Fibroblast of skin of left quadriceps (primary cell): ENCODE results near the gene SHROOM3.
"Not testable (repeated sequence)": the region's sequence is repeated elsewhere in the genome, so short reads cannot be mapped to it uniquely, and the experiment has no call there.

Experiments used
- DNase-seq, 2 experiments: peaks; one replicate each; pipeline ENCODE4 v3.0.0-alpha.2; 2013; ENCODE audit warnings: low read depth in 2 of 2

Gene SHROOM3

GRCh38 chr4:76434901-76435527 lies at the start of gene SHROOM3:
SHROOM3 (plus strand) TSS chr4:76435229; CDS start chr4:76436053, 824 bp downstream.
- no peak for DNase-seq

- no peak for DNase-seq
Measured at GRCh38 chr4:76385974-76386373, 49.1 kb upstream of the SHROOM3 start.

DNA sequence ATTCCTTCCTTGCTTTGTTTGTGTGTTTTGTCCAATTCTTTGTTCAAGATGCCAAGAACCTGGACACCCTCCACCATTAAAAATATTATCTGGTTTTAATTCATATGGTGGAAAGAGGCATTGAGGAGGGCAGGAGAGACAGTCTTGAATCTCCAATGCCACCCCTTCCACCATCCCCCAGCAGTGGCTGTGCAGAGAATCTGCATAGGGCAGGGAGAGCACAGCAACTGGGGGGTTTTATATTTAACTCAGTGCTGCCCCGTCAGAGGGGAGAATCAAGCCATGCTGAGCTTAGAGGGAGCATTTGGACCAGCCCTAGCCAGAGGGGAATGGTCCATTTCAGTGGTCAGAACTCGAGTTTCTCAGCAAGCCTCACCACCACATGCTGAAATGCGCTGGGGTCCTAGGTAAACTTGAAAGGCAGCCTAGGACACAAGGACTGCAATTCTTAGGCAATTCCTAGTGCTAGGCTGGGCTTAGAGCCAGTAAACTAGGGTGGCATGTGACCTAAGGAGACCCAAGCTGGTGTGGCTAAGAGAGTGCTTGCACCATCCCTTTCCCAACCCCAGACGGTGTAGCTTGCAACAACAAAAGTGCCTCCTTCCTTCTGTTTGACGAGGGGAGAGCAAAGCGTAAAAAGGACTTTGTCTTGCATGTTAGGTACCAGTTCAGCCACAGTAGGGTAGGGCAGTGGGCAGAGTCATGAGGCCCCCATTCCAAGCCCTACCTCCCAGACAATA lies 48.3 kb upstream of the SHROOM3 start:
- no peak for DNase-seq

GRCh38 chr4:76388160-76388908 lies 46.7 kb upstream of the SHROOM3 start:
- no peak for DNase-seq

DNA sequence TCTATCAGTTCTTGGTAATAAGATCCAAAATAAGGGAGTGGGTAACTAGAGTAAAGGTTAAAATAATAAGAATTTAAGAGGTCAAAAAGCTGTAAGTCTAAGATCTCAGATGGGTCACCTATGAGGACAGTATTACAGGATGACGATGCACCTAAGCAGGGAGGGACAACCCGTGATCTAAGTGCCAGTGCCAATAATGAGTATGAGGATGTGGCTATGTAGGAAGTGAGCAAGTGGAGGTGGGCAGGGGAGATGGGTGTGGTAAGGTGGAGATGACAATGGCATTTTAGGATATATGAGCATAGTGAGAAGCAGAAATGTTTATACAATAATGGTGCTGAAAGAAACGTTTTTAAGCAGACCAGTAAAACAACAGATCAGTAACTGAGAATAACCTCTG lies 33.4 kb upstream of the SHROOM3 start:
- no peak for DNase-seq

DNA sequence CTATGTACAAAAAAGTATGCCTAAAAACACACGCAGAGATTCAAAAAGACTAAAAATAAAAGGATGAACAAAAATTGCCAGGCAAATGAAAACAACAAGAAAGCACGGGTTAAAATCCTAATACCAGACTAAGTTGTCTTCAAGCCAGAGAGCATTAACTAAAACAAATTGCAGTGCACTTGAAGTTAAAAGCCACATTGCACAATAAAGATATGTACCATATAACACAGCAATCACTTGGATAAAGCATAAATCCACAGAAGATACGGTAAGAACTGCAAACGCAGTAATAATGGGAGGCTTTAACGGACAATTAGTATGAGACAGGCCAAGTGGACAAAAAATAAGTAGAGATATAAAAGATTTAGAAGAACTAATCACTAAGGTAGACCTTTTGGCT lies 28.9 kb upstream of the SHROOM3 start:
- no peak for DNase-seq

DNA sequence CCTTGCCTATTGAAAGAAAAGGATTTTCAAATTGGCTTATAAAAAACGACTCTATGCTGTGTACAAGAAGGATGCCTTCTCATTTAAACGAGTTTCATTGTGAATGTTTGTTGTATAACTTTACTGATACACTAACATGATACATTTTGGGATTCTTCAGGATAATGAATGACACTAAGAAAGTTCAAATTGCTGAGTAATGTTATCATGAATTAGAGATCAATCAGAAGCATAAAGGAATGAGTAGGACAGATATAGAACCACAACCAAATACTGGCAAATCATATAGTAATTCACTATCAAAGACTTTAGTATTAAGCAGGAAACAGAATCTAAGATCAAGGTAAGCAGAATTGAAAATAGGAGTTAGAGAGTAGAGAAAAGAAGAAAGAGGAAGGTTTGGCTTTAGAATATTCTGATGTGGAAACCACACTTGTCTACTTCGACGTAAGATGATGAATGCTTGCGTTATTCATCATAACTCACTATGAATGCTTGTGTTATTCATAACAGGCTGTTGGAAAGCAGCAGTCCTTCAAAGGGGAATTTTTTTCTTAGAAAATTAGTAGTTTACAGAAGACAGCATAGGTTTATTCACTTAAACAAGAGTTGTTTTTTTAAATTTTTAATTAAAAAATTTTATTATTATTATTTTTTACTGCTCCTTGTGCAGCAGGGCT lies 27.4 kb upstream of the SHROOM3 start:
- DNase-seq, result no peak

DNA sequence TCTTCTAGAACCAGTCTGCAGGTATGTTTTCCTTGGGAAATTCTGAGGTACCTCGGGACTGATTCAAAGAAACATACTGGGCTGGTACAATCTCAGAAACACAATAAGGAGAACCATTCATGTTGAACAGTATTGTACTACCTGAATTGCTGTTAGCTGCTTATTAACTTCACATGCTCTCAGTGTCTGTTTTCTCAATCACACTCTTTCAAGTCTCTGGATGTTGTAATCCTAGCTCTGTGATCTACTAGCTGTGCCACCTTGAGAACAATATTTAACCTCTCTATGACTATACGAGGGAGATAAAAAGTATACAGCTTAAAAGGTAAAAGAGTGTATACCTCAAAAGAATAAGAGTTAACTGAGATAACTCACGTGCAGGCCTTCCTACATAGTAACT lies 24.4 kb upstream of the SHROOM3 start:
- no peak for DNase-seq

- DNase-seq, result no peak
Measured at GRCh38 chr4:76420188-76420761, 14.8 kb upstream of the SHROOM3 start.

- DNase-seq, result no peak
Measured at GRCh38 chr4:76420762-76421581, 14.1 kb upstream of the SHROOM3 start, which contains the start of gene CCDC158. CCDC158 (minus strand) TSS chr4:76421141; CDS start chr4:76403207, 17,934 bp downstream.

DNA sequence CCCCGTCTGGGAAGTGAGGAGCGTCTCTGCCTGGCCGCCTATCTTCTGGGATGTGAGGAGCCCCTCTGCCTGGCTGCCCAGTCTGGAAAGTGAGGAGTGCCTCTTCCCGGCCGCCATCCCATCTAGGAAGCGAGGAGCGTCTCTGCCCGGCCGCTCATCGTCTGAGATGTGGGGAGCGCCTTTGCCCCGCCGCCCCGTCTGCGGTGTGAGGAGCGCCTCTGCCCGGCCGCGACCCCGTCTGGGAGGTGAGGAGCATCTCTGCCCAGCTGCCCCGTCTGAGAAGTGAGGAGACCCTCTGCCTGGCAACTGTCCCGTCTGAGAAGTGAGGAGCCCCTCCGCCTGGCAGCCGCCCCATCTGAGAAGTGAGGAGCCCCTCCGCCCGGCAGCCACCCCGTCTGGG lies 11.9 kb upstream of the SHROOM3 start:
- not testable (repeated sequence) for DNase-seq

DNA sequence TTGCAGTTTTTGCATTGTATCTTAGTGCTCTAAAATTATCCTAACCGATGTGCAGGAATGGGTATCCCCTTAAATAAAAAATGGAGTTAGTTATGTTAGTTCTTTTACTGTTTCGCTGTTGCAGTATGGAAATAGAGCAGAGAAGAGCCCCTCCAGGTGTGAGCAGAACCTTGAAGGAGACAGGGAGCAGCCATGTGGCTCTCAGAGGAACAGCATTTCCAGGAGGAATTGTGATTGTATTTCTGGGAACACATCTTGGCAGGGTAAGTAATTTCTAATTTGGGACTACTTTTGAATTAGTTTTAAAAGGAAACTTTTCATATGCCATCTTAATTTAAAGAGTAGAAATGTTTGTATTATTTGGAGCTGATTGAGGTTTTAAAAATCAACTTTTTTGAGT lies 8.8 kb upstream of the SHROOM3 start:
- DNase-seq, result no peak

GRCh38 chr4:76429636-76430035 lies 5.4 kb upstream of the SHROOM3 start:
- DNase-seq, result no peak

DNA sequence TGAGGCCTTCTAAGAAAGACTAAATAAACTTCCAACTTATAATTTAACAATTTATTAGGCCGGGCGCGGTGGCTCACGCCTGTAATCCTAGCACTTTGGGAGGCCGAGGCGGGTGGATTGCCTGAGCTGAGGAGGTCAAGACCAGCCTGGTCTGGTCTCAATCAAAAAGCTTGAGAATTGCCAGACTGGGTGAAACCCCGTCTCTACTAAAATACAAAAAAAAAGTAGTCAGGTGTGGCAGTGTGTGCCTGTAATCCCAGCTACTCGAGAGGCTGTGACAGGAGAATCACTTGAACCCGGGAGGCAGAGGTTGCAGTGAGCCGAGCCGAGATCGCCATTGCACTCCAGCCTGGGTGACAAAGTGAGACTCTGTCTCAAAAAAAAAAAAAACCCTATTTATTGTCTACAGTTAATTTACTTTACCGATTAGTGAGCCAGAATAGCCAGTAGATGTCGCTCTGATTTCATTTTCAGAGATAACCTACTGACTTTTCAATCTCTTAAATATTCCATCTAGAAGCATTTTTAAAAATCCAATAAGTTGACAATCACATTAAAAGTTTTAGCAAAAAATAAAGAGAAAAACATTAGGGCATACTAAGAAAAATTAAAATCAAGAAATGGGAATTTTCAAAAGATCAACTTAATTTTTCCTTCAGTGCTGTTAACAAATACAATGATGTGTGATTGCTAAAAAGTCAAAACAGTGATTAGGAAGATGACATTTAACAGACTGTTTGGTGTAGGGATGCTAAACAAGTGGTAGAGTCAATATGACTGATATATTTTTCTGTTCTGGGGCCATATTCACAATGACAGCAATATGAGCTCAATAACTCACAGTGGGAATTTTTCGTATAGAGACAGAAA lies 4.3 kb upstream of the SHROOM3 start:
- DNase-seq, result peak; percentile 30 to 43

DNA sequence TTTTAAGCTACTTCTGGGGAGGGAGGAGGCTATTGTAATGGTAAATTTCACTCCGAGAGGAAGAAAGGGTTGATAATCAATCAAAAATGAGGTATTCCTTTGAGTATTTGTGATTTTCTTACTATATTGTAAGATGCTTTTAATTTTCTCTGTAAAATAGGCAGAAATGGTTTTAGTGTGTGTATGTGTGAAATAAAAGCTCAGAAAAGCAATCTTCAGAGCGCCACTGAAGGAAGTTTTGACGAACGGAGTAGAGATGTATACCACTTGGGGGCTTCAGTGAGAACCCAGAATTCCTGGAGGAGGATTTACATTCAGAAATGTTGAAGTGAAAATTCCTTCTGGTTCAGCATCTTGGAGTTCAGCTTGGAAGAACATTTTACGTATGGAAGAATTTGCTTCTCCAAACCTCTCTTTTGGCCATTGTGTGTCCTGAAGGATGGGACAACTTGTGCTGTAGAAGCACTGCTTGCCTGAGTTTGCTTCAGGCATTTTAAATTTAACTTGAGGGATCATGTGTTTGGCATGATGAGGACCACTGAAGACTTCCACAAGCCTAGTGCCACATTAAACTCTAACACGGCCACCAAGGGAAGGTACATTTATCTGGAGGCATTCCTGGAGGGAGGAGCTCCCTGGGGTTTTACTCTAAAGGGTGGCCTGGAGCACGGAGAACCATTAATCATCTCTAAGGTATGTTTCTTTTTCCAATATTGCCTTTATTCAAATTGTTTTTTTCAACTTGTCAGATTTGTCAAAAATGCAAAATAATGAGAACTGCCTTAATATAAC lies 695 bp downstream of the SHROOM3 start:
- DNase-seq, result no peak

GRCh38 chr4:76439491-76439890 lies 4.5 kb downstream of the SHROOM3 start:
- no peak for DNase-seq

- no peak for DNase-seq
Measured at GRCh38 chr4:76441881-76442280, 6.9 kb downstream of the SHROOM3 start.

DNA sequence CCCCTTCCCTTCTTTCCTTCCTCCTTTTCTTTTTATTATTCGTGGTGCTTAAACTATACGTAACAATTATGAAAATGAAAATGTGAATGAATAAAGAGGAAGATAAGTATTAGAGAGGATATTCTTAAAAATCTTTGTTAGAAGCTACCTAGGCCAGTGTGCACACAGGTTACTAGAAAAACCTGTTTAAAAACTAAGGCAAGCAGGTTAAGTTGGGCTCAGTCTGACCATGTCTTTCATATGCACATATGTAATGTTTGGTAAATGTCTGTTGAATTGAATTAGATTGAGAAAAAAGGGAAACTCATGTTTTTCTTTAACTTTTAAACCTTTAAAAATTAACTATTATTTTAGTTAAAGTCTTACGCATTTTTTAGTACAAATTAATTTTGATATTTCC lies 7.8 kb downstream of the SHROOM3 start:
- no peak for DNase-seq

DNA sequence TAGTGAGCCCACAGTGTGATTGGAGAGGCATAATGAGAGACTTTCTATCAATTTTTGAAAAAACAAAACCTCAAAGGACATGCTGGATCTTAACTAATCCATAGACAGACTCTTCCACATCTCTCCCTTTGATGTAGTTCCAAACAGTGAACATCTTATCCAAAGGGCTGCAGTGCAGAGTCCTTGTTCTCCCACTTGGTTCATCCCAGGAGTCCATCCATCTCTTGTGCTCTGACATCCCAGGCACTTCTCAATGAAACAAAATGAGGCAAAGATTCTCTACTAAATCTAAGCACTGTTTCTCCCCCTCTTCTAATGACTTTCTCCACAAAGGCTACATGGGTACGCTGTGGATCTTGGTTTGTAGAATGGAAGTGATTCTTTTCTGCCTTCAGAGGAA lies 8.3 kb downstream of the SHROOM3 start:
- DNase-seq, result no peak
